HFFc6 (cell line): Measurements from ENCODE around the gene C2CD3. TPM values are rescaled to one million over a fixed set of nuclear protein-coding genes. Genes with fewer than 3 reads are reported as not detected.
A peak's percentile ranks its signal among the peaks of the same experiment; 100 is the strongest.

Experiments
- DNase-seq: peaks from one replicate; pipeline ENCODE4 v3.0.0-alpha.2; 2018
- H3K27ac Mint-ChIP-seq: 2 replicates; pipeline ENCODE4 v1.8.0; 2020; ENCODE audit warnings: mild to moderate bottlenecking, mixed read lengths
- H3K27me3 Mint-ChIP-seq: 2 replicates; pipeline ENCODE4 v1.8.0; 2021; ENCODE audit warnings: mild to moderate bottlenecking, moderate library complexity, mixed read lengths; ENCODE audit not compliant: insufficient read depth
- H3K36me3 Mint-ChIP-seq: 2 replicates; pipeline ENCODE4 v1.8.0; 2021; ENCODE audit warnings: low read depth, mixed read lengths
- H3K4me1 Mint-ChIP-seq: 2 replicates; pipeline ENCODE4 v1.8.0; 2020; ENCODE audit warnings: low read depth, mixed read lengths
- H3K4me3 Mint-ChIP-seq: 2 replicates; pipeline ENCODE4 v1.8.0; 2020; ENCODE audit warnings: mild to moderate bottlenecking, moderate library complexity, mixed read lengths
- H3K9me3 Mint-ChIP-seq: 2 replicates; pipeline ENCODE4 v1.8.0; 2020; ENCODE audit warnings: mild to moderate bottlenecking, mixed read lengths
- CTCF ChIP-seq: fragments of 200-600 bp; sonication (generic); IDR thresholded peaks from 2 replicates; pipeline ENCODE4 v1.5.0; 2021; ENCODE audit warnings: antibody characterized with exemption, mild to moderate bottlenecking
- total RNA-seq, 6 experiments: library from RNA; stranded (reverse); fragmentation: NEBNext Ultra II Directional; extraction: Animal tissue kit (Norgen Biotek cat#: 25700); gene quantifications; 2 replicates in 1 of 6; 3 replicates in 5 of 6; pipeline ENCODE4 v1.2.3, GENCODE V29; 2021

Gene C2CD3
- total RNA-seq, 6 experiments from 2014 or later, result 14.6 to 23.0 (median 17.2) TPM

- H3K27me3 Mint-ChIP-seq, result no peaks in the 10 kb centered on the region; the same call in 1 of the 2 replicates
- peak overlapping the region; percentile 86 for H3K27ac Mint-ChIP-seq
- no peaks in the 10 kb centered on the region for H3K9me3 Mint-ChIP-seq
- H3K36me3 Mint-ChIP-seq, result peaks cover 36% of the 10 kb centered on the region
- H3K4me3 Mint-ChIP-seq, result peak overlapping the region; percentile 62
- DNase-seq, result no peak
- peaks cover 80% of the 10 kb centered on the region for H3K4me1 Mint-ChIP-seq
- TF ChIP-seq CTCF, result no peak
These were observed 31.5 kb downstream of the C2CD3 start for GRCh38 chr11:74139151-74139918.

DNA sequence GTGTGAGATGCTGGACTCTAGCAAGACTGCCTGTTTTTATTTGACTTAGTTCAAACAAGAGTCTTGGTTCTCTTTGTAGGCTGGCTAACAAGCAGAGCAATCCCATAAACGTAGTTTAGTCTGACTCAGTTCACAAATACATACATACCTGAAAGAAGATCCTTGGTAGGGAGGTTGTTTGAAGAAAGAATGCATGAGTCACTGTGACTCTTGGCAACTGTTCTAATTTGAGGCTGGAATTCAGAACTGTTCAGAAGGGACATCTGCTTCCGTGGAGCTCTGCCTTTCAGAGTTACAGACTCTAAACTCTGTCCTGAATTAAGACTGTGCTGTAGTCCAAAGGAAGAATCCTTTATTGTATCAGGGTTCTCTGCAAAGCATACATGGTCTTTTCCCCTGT is 32.2 kb downstream of the C2CD3 start:
- H3K36me3 Mint-ChIP-seq, result peaks cover 40% of the 10 kb centered on the region
- H3K4me3 Mint-ChIP-seq, result peak overlapping the region; percentile 62
- TF ChIP-seq CTCF, result no peak
- DNase-seq, result peak; percentile 95
- no peaks in the 10 kb centered on the region for H3K9me3 Mint-ChIP-seq
- peak overlapping the region; percentile 86 for H3K27ac Mint-ChIP-seq
- H3K4me1 Mint-ChIP-seq, result peaks cover 86% of the 10 kb centered on the region
- H3K27me3 Mint-ChIP-seq, result no peaks in the 10 kb centered on the region; the same call in 1 of the 2 replicates

GRCh38 chr11:74138021-74138420 is 32.8 kb downstream of the C2CD3 start:
- Mint-ChIP-seq H3K27ac (peak overlapping the region; percentile 86), H3K4me3 (peak overlapping the region; percentile 62), H3K4me1 (peaks cover 89% of the 10 kb centered on the region), H3K27me3 (no peaks in the 10 kb centered on the region; the same call in 1 of the 2 replicates), H3K36me3 (peaks cover 42% of the 10 kb centered on the region), H3K9me3 (no peaks in the 10 kb centered on the region)
- no peak for TF ChIP-seq CTCF
- peak; percentile 18 for DNase-seq

DNA sequence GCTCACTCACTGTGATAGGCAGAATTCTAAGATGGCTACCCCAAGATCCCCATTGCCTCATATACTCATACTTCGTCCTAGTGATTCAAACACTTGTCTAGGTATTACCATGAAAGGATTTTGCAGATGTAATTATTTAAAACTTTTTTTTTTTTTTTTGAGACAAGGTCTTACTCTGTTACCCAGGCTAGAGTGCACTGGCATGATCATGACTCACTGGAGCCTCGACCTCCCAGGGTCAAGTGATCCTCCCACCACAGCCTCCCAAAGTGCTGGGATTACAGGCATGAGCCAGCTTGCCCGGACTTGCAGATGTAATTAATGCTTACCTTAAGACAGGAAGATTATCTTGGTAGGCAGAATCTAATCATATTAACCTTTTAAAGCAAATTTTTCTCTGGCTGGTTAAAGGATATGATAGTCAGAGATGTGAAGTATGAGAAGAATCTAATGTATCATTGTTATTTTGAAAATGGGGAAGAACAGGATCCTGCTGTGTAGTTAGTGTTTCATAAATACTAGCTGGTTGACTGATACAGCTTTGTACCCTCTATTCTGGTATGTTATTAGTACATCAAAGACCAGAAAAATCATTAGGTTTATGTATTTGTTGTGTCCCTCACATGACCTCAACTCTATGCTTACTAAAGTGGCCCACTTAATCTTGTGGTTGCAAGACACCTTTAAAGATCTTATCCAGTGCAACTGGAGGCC is 35.5 kb downstream of the C2CD3 start:
- Mint-ChIP-seq H3K36me3 (peaks cover 50% of the 10 kb centered on the region), H3K27me3 (no peaks in the 10 kb centered on the region; the same call in 1 of the 2 replicates), H3K4me3 (peak overlapping the region; percentile 32; the same call in 1 of the 2 replicates), H3K4me1 (peaks cover 71% of the 10 kb centered on the region), H3K9me3 (no peaks in the 10 kb centered on the region; the same call in 1 of the 2 replicates), H3K27ac (peak overlapping the region; percentile 81)
- peak; percentile 24 for DNase-seq
- no peak for TF ChIP-seq CTCF

DNA sequence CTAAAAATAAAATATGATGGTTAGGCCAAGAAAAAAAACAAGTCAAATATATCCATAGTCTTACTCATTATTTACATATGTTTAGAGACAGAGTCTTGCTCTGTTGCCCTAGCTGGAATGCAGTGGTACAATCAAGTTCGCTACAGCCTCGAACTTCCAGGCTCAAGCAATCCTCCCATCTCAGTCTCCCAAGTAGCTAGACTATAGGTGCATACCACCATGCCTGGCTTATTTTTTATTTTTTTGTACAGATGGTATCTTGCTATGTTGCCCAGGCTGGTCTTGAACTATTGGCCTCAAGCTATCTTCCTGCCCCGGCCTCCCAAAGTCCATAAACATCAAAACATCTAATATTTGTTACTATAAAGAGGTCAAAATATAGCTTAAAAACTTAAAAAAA is 36.1 kb downstream of the C2CD3 start:
- H3K4me1 Mint-ChIP-seq, result peaks cover 65% of the 10 kb centered on the region
- H3K36me3 Mint-ChIP-seq, result peaks cover 47% of the 10 kb centered on the region
- DNase-seq, result no peak
- TF ChIP-seq CTCF, result no peak
- H3K9me3 Mint-ChIP-seq, result no peaks in the 10 kb centered on the region; the same call in 1 of the 2 replicates
- H3K27me3 Mint-ChIP-seq, result no peaks in the 10 kb centered on the region; the same call in 1 of the 2 replicates
- peak overlapping the region; percentile 81 for H3K27ac Mint-ChIP-seq
- H3K4me3 Mint-ChIP-seq, result peak overlapping the region; percentile 24; the same call in 1 of the 2 replicates
